SKM-1 treated with dmso at 0.1 percent for 144 hours (cell line): ENCODE measurements around the gene NPLOC4.

Experiments
- DNase-seq: peaks from one replicate; lab custom pipeline; 2025; ENCODE audit not compliant: unreplicated experiment; lab: John Stamatoyannopoulos, UW

NPLOC4 gene

GRCh38 chr17:81549826-81550225 lies 87.1 kb downstream of the NPLOC4 start:
- DNase-seq = no peak

GRCh38 chr17:81549031-81549557 lies 87.8 kb downstream of the NPLOC4 start:
- no peak for DNase-seq

- DNase-seq = no peak
Measured at GRCh38 chr17:81547614-81547982, 89.3 kb downstream of the NPLOC4 start.

GRCh38 chr17:81546906-81547613 lies 89.9 kb downstream of the NPLOC4 start:
- no peak for DNase-seq

DNA sequence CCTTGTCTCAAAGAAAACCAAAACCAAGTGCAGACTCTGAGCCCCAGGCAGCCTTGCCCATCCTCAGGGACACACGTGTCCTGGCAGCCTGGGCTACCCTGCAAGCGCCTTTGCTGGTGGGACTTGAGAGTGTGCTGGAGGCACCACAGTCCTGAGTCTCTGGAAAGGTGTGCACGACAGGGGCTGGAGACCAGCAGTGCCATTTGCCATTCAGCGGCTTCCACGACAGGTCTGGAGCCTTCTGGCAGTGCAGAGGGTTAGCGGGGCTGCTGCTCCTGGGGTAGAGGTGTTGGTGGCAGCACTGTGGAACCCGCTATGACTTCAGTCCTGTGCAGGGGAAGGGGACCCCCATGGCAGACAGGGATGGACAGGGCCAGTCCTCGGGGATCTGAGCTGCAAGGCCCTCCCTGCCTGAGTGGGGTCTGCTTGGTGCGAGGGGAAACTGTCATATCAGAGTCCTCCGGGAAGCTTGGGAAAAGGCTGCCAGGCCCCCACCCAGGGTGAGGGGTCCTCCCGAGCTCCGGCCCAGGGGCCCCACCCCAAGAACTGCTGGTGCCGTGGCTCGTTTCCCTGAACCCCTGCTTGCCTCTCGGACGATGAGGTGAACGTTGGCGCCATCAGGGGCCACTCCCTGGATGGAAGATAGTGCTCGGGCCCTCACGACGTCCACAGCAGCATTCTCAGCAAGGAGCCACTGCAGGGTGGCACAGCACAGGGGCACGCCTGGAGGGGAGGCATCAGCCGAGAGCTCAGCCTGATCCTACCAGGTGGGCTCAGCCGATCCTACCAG lies 91.6 kb downstream of the NPLOC4 start:
- no peak for DNase-seq

GRCh38 chr17:81544281-81544974 lies 92.5 kb downstream of the NPLOC4 start:
- no peak for DNase-seq

GRCh38 chr17:81543756-81544155 lies 93.2 kb downstream of the NPLOC4 start:
- no peak for DNase-seq

- no peak for DNase-seq
Measured at GRCh38 chr17:81543339-81543675, 93.6 kb downstream of the NPLOC4 start.

- DNase-seq = no peak
Measured at GRCh38 chr17:81542431-81543338, 94.2 kb downstream of the NPLOC4 start.

GRCh38 chr17:81541123-81541522 lies 95.8 kb downstream of the NPLOC4 start:
- no peak for DNase-seq

GRCh38 chr17:81540676-81541027 lies 96.3 kb downstream of the NPLOC4 start:
- DNase-seq = no peak

GRCh38 chr17:81539961-81540675 lies 96.8 kb downstream of the NPLOC4 start:
- no peak for DNase-seq

GRCh38 chr17:81539571-81539900 lies 97.4 kb downstream of the NPLOC4 start:
- no peak for DNase-seq

DNA sequence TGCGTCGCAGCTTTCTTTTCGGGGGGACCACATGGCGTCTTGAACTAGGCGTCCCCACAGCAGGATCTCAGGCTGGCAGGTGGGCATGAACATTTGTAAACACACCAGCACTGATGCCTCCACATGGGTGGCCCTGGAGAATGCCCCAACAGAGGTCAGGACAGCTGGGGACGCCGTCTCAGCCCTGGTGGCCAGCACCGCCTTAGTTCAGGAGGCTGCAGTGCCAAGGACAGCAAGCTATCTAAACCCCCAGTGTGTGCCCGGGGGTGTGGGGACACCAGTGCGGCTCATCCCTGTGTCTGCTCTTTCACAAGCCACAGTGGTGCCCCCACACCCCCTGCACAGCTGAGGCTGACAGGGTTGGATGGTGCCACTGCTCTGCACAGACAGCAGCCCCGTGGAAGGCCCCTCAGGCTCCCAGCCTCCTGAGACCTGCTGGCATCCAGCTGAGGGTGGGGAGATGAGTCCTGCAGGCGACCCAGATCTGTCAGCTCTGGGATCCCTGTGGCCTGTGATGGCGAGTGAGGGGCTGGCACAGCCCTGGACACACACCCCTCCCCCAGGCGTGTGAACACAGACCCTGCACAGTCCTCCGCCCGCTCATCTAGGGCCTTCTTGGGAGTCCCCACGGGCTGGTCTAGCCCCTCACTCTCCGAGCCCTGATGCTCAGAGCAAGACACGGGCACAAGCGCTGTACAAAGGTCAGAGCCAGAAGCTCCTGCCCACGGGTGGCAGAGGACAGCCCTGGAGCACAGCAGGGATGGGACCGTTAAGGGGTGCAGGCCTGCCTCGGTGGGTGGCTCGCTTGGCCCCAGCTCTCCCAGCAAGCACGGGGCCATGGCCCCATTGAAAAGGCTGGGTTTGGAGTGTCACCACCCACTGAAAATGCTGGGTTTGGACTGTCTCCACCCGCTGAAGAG lies 98.0 kb downstream of the NPLOC4 start:
- DNase-seq = no peak

DNA sequence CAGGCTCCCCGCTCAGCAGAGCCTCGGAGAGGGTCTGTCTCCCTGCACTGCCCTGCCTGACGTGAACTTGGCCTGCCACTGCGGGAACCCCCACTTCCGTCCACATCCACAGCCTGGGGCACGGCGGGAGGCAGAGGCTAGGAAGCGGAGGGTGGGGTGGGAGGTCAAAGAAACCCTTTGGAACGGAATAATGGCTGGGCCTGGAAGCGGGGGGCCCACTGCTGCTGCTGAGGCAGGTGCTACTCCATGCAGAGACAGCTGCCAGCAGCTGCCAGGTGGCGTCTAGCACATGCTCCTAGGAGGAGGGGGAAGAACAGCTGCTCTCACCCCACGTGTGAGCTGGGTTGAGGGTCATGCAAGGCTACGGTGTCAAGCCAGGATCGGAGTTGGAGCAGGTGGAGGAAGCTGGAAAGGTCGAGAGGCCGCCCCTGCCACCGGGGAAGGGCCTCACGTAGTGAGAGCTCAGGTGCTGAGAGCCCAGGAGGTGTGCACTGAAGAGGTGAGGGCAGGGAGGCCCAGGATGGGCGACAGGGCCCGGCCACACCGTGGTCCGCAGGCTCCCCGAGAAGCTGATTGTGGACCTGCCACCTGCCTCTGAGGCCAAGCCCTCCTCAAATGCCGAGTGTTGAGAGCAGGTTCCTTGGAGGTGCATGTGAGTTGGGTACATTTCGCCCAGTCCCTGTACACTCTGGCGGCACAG lies 98.9 kb downstream of the NPLOC4 start:
- no peak for DNase-seq

GRCh38 chr17:81537343-81537855 lies 99.5 kb downstream of the NPLOC4 start:
- no peak for DNase-seq

DNA sequence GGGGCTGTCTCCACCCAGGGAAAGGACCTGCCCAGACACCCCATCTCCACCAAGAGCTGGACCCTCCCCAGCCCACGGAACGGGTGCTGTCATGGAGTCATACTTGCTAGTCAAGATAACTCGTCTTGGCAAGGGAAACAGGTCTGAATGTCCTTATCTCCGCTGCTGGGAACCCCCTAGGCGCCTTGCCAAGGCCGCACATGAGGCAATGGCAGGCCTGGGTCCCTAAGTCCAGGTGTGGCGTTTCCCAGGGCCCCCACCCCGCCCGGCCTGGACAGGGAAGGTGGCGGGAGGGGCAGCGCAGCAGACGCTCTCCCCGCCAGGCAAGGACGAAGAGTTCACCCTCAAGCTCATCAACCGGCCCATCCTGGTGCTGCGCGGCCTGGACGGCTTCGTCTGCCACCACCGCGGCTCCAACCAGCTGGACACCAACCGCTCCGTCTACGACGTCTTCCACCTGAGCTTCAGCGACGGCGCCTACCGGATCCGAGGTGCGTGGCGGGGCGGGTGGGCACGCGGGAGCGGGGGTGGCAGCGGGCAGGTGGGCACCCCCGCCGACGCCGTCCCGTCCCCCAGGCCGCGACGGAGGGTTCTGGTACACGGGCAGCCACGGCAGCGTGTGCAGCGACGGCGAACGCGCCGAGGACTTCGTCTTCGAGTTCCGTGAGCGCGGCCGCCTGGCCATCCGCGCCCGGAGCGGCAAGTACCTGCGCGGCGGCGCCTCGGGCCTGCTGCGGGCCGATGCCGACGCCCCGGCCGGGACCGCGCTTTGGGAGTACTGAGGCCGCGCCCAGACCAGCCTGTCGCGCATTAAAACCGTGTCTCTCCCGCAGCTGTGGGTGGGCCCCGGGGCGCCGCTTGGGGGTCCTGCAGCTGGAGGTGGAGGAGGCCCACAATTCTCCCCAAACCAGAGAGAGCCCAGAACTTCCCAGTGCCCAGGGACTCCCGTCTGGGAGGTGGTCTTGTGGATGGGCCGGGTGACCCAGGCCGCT lies 100.3 kb downstream of the NPLOC4 start:
- DNase-seq = no peak
